GM04503 (cell line): Measurements from ENCODE around the gene CLIP4.
A peak's percentile ranks its signal among the peaks of the same experiment; 100 is the strongest.
"Not testable (repeated sequence)": the region's sequence is repeated elsewhere in the genome, so short reads cannot be mapped to it uniquely, and the experiment has no call there.

Source experiments
- DNase-seq: peaks from one replicate; pipeline ENCODE4 v3.0.0-alpha.2; 2012; ENCODE audit warnings: low read depth

CLIP4 gene, protein sequence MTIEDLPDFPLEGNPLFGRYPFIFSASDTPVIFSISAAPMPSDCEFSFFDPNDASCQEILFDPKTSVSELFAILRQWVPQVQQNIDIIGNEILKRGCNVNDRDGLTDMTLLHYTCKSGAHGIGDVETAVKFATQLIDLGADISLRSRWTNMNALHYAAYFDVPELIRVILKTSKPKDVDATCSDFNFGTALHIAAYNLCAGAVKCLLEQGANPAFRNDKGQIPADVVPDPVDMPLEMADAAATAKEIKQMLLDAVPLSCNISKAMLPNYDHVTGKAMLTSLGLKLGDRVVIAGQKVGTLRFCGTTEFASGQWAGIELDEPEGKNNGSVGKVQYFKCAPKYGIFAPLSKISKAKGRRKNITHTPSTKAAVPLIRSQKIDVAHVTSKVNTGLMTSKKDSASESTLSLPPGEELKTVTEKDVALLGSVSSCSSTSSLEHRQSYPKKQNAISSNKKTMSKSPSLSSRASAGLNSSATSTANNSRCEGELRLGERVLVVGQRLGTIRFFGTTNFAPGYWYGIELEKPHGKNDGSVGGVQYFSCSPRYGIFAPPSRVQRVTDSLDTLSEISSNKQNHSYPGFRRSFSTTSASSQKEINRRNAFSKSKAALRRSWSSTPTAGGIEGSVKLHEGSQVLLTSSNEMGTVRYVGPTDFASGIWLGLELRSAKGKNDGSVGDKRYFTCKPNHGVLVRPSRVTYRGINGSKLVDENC

GRCh38 chr2:29114946-29115609 lies at the start of gene CLIP4:
CLIP4 (plus strand) TSS chr2:29115415; CDS start chr2:29121389, 5,974 bp downstream.
- DNase-seq, result no peak

DNA sequence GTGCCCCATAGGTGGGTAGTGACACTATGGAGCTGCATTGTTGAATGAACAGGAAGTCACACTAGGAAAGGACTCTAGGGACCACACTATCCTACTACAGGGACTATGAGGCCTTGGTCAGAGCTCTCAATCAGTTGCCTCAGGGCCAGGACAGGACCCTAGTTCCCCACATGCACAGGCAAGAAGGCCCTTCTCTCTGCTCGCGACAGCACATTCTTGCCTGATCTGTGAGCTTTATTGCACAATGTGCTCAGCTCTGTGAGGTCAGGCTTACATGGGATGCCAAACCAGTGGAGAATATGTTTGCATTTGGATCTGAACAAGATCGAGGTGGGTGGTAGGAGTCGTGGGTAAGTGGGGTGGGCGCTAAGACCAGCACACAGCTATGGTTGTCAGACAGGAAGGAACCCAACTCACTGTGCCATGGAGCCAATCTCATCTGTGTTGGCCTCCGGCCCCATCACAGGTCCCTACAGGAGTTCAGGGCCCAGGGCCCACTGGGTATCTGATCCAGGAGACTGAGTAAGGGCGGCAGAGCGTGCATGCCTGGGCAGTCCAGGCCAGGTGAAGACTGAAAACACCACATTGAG lies 48.8 kb upstream of the CLIP4 start:
- peak; percentile 26 for DNase-seq

- DNase-seq, result no peak
These were observed 48.1 kb upstream of the CLIP4 start for GRCh38 chr2:29066997-29067605.

DNA sequence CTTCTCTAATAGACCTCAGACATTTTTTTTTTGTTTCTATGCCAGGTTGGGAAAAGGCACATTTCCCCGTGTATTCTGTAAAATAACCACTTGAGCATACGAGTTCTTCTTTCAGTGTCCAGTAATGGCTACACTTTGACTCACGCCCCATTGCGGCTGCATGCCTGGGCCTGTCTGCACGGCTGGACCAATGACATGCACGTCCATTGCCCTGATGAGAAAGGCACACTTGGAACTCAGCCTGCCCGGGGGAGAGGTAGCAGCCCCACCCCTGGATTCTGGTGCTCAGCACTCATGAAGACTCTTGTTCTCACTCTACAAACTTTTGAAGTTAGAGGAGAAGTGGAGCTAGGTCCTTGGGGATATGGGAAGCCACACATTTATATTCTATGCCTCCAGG lies 46.7 kb upstream of the CLIP4 start:
- DNase-seq, result no peak

- DNase-seq, result no peak
These were observed 44.7 kb upstream of the CLIP4 start for GRCh38 chr2:29070526-29070925.

DNA sequence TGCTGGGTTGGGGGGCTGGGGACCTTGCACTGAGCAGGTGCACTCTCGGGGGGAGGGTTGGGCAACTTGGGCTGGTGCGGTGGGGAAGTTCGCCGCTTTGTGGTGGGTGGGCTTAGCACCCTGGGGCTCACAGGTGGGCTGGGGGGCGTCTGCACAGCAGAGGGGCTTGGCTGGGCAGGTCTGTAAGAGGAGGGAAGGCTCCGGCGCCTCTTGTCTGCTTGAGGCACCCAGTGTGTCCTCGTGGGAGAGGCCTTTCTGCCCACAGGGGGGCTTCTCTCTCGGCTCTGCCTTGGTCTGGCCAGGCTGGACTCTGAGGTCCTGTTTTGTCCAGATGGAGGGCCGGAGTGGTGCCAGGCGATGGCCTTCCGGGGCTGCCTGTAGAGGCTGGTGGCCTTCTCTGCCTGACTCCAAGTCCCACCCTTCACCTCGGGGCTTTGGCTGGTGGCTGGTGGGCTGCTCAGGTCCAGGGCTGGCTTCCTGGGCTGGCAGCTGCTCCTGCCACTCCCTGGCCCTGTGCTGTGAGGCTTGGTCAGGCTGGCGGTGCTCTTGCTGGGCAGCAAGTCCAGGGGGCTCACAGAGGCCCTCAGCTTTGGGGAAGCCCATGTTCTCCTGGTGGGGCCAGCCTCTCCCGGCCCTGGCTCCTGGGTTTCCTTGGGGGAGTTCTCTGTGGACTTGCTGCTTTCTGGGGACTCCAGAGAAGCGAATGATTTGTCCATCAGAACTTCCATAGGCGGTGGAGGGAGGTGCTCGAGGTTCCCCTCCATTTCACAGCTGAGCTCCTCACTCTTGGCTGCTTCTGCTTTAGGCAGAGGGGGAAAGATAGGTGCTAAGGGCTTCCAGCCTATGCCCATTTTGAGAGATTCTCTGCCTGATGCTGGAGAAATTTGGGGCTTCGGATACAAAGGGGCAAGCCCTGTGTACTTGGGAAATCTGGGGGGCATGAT lies 43.9 kb upstream of the CLIP4 start:
- DNase-seq, result no peak

DNA sequence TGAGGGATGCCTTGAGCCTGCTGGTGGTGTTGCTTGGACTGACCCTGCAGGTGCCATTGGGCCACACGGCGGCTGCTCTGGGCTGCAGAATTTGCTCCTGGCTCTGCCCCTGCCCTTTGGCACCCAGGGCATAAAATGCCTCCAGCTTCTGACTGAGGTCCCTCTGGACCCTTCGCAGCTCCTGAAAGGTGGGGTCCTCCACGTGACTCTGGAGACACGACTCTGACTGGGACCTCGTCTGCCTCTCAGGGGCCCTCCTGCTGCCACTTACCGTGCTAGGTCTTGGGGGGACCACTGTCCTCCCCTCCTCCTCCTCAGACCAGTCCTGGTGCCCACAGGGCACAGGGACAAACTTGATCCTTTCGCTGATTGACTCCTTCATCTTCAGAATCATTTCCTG lies 43.0 kb upstream of the CLIP4 start:
- DNase-seq, result no peak

DNA sequence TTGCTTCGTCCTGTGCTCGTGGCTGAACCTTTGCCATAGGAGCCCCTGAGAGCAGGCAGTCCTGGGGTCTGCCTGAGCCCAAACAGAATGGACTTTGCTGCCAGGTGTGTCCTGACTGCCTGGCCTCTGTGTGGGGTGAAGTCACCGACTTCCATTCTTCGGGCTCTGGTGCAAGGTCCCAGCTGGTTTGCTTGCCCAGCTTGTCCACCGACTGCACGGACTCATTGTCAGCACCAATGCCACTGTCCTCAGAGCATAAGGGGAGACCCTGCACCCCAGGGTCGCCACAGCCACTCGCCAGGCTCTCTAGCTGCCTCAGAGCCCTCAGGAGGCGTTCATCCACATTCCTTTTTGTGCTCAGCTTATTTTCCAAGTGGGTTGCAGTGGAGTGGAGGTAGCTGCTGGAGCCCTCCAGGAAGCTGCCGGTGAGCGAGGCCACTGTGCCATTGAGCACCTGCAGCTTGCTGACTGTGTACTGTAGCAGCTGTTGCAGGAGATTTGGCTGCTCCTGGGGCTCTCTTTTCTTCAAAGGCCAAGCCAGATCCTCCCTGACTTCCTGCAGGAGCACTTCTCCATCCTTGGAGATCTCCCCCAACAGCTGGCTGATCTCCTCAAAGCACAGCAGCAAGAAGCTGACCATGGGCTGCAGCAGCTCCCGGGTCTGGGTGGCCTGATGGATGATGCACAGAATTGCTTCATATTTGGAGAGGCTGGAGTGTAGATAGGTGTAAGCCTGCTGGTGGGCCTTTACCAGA lies 42.1 kb upstream of the CLIP4 start:
- no peak for DNase-seq

DNA sequence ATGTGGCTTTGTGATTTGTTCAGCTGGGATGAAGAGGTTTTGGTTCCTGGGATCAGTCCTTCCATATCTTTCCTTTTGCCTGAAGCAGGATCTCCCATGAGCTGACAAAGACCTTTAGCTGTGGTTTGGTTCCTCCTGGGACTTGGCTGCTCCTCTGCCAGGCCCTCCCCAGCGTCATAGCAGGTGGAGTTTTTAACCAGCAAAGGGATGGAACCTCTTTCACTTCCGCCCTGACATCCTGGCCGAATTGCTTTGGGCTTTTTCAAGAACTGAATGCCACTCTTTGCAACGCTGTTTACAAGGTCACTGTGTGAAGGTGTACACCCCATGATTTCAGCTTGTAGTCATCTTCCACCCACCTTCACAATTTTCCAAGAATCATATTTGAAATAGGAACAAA lies 41.3 kb upstream of the CLIP4 start:
- no peak for DNase-seq

DNA sequence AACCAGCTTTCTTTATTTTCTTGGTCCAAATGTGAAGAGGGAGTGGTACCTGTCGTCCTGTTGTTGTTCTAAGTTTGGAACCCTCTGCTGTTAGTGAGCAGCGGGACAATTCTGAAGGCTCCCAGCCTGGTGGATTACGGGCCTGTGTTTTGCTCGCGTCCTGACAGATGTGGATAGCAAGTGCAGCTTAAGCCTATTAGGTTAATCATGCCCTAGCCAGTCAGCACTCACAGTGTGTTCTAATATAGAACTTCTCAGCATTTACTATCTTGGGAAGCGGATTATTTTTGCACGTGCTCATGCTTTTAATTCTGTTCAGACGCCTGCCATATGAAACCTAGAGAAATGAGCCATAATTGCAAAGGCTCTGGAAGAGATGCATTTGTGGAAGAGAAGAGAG lies 40.8 kb upstream of the CLIP4 start, which contains the start of gene PCARE:
Gene PCARE (minus strand): TSS at position 113 of the 400 bp plus-strand sequence. CDS start 262 bp downstream, outside the sequence.
- DNase-seq, result no peak

DNA sequence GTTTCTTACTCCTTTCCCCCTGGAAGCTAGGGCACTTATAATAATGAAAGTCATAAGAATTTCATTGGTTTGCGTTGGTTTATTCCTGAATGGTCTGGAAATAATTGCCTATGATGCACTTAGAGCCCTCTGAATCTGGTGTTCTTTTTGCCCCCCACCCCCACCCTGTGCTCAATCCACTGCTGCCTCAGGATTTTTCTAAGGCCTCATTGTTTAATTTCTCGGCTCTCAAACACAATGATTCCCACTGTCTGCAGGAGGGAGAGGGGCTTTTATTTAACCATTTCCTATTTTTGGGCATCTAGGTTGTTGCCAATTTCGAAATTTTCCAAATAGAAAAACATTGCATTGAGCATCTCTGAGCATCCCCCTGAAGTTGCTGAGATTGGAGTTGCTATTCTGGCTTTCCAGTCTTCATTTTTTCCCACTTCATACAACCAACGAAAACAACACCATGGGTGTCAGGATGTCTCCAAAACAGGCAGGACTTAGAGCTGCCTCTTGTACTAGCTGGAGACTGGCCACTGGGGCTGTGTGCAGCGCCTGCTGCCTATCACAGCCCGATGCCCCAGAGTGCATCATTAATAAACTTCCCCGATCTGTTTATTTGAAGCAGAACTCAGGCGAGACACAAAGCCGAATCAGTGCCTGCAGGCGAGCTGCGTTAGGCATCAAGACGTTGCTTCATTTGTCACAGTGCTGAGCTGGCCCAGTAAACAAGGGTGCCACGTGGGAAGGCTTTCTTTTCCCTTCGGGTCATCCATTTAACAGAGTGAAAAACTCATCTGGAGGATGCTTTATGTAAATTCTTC lies 39.1 kb upstream of the CLIP4 start:
- DNase-seq, result no peak

DNA sequence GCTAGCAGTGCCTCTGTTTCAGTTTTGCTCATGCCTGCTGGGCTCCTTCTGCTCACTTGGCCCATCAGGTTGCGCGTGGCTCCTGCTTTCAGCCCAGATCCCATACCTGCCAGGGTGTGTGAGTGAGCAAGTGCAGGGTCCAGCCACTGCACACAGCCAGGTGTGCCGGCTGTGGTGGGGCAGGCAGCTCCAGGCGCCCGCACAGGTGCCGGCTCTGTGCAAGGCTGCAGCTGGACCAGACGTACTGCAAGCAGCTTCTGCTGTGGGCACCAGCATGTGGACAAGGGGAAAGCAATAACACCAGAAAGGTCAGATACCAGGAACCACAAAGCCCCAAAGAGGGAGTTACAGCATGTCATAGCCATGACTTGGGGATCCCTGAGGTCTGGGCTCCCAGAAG lies 35.3 kb upstream of the CLIP4 start:
- no peak for DNase-seq

- DNase-seq, result no peak
These were observed 34.1 kb upstream of the CLIP4 start for GRCh38 chr2:29080886-29081743.

DNA sequence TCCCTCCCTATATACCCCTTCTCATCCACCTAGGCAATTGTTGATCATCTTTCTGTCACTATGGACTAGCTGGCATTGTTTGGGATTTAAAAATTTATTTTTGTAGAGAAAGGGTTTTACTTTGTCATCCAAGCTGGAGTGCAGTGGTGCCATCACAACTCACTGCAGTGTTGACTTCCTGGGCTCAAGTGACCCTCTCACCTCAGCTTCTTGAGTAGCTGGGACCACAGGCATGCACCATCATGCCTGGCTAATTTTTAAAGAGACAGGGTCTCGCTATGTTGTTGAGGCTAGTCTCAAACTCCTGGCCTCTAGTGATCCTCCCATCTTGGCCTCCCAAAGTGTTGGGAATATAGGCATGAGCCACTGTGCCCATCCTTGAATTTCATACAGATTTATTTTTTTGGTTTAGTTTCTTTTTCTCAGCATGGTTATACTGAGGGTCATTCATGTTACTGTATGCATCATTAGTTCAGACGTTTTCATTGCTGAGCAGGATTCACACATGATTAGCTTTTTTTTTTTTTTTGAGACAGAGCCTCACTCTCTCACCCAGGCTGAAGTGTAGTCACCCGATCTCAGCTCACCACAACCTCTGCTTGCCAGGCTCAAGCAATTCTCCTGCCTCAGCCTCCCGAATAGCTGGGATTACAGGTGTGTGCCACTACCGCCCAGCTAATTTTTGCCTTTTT lies 32.3 kb upstream of the CLIP4 start:
- DNase-seq, result no peak

GRCh38 chr2:29084554-29084953 lies 30.7 kb upstream of the CLIP4 start:
- DNase-seq, result no peak

DNA sequence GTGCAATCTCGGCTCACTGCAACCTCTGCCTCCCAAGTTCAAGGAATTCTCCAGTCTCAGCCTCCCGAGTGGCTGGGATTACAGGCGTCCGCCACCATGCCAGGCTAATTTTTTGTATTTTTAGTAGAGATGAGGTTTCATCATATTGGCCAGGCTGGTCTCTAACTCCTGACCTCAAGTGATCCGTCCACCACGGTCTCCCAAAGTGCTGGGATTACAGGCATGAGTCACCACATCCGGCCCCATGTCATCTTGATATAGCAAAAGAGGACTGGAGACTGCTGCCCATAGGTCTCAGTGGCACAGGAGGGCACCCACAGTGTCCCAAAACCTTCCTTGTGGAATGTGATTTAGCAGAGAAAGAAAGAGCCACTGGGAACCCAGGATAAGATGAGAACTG lies 24.9 kb upstream of the CLIP4 start:
- not testable (repeated sequence) for DNase-seq

GRCh38 chr2:29096969-29097368 lies 18.2 kb upstream of the CLIP4 start:
- DNase-seq, result no peak

DNA sequence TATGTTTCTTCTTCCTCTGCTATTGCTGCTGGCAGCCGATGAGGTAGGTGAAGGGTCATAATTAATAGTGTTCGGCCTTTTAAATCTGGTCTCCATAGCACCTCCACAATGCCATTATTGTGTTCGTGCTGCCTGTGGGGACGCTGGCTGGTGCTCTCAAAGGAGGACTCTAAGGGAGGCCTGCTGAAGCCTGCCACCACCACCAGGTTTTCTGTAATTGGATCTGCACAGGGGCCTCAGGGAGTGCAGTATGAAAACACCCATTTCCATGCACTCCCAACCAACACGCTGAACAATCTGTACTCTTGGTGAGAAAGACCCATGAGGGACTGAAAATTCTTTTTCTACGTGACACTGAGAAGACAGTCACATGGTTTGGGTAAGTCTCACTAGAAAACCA lies 17.6 kb upstream of the CLIP4 start:
- no peak for DNase-seq
